Progenitor cell of endocrine pancreas (in vitro differentiated cells): ENCODE data around the gene DDX27. TPM values are rescaled to one million over a fixed set of nuclear protein-coding genes. Genes with fewer than 3 reads are reported as not detected.
A peak's percentile ranks its signal among the peaks of the same experiment; 100 is the strongest.

Experiments used
- DNase-seq: peaks from one replicate; pipeline ENCODE4 v3.0.0; 2021; ENCODE audit warnings: low spot score; ENCODE audit not compliant: unreplicated experiment
- H3K27ac Mint-ChIP-seq: 2 replicates; pipeline ENCODE4 v1.8.0; 2021; ENCODE audit warnings: mild to moderate bottlenecking, moderate library complexity, mixed read lengths
- H3K27me3 Mint-ChIP-seq: 2 replicates; pipeline ENCODE4 v1.8.0; 2021; ENCODE audit warnings: mixed read lengths
- H3K36me3 Mint-ChIP-seq: 2 replicates; pipeline ENCODE4 v1.8.0; 2022; ENCODE audit warnings: mixed read lengths; ENCODE audit not compliant: insufficient read depth
- H3K4me1 Mint-ChIP-seq: 2 replicates; pipeline ENCODE4 v1.8.0; 2021; ENCODE audit warnings: low read depth, mixed read lengths
- H3K4me3 Mint-ChIP-seq: 2 replicates; pipeline ENCODE4 v1.8.0; 2021; ENCODE audit warnings: low read depth, mild to moderate bottlenecking, moderate library complexity, mixed read lengths
- H3K9me3 Mint-ChIP-seq: 2 replicates; pipeline ENCODE4 v1.8.0; 2021; ENCODE audit warnings: low read depth, mixed read lengths
- CTCF ChIP-seq: fragments of 200-600 bp; sonication (generic); IDR thresholded peaks from one replicate; pipeline ENCODE4 v1.5.0; 2021; ENCODE audit warnings: antibody characterized with exemption, mild to moderate bottlenecking; ENCODE audit not compliant: unreplicated experiment
- total RNA-seq: library from RNA; stranded (reverse); gene quantifications from 2 replicates; pipeline ENCODE4 v1.2.1, GENCODE V29; 2021

The DDX27 gene
- total RNA-seq, 1 donor from 2014 or later: 41.7 TPM

GRCh38 chr20:49278818-49279676, 59.8 kb downstream of the DDX27 start:
- no peak for TF ChIP-seq CTCF
- Mint-ChIP-seq H3K9me3 (peaks cover 41% of the 10 kb centered on the region), H3K27ac (peak overlapping the region; percentile 96), H3K27me3 (no peaks in the 10 kb centered on the region), H3K36me3 (peaks cover 64% of the 10 kb centered on the region), H3K4me3 (peak overlapping the region; percentile 86), H3K4me1 (peaks cover 35% of the 10 kb centered on the region)
- no peak for DNase-seq

GRCh38 chr20:49279677-49280462, 60.7 kb downstream of the DDX27 start:
- H3K27ac Mint-ChIP-seq: peak overlapping the region; percentile 96
- no peak for DNase-seq
- H3K27me3 Mint-ChIP-seq: no peaks in the 10 kb centered on the region
- peaks cover 45% of the 10 kb centered on the region for H3K9me3 Mint-ChIP-seq
- no peak for TF ChIP-seq CTCF
- peak overlapping the region; percentile 86 for H3K4me3 Mint-ChIP-seq
- peaks cover 37% of the 10 kb centered on the region for H3K4me1 Mint-ChIP-seq
- H3K36me3 Mint-ChIP-seq: peaks cover 72% of the 10 kb centered on the region

- Mint-ChIP-seq H3K27ac (peak overlapping the region; percentile 96), H3K9me3 (peaks cover 50% of the 10 kb centered on the region), H3K27me3 (no peaks in the 10 kb centered on the region), H3K4me1 (peaks cover 41% of the 10 kb centered on the region), H3K4me3 (peak overlapping the region; percentile 86), H3K36me3 (peaks cover 77% of the 10 kb centered on the region)
- no peak for TF ChIP-seq CTCF
- no peak for DNase-seq
Measured at GRCh38 chr20:49280463-49281058, 61.3 kb downstream of the DDX27 start.

GRCh38 chr20:49281059-49281912, 62.1 kb downstream of the DDX27 start:
- no peak for DNase-seq
- peak overlapping the region; percentile 96 for H3K27ac Mint-ChIP-seq
- peaks cover 82% of the 10 kb centered on the region for H3K36me3 Mint-ChIP-seq
- no peak for TF ChIP-seq CTCF
- peaks cover 44% of the 10 kb centered on the region for H3K4me1 Mint-ChIP-seq
- peaks cover 58% of the 10 kb centered on the region for H3K9me3 Mint-ChIP-seq
- H3K27me3 Mint-ChIP-seq: no peaks in the 10 kb centered on the region
- H3K4me3 Mint-ChIP-seq: peak overlapping the region; percentile 86
